Neural cell (in vitro differentiated cells): ENCODE measurements around the gene PLXNC1. TPM values are rescaled to one million over a fixed set of nuclear protein-coding genes. Genes with fewer than 3 reads are reported as not detected.
A peak's percentile ranks its signal among the peaks of the same experiment; 100 is the strongest.

ENCODE experiments used
- H2AFZ ChIP-seq: fragments of 200-600, 300-800 bp; sonication (generic), shearing (Covaris generic); 2 replicates; pipeline ENCODE4 v1.6.0; 2014; ENCODE audit warnings: low read depth, mild to moderate bottlenecking, antibody characterized with exemption, low read length, moderate library complexity
- H3F3A ChIP-seq: fragments of 200-600 bp; shearing (Covaris generic); 2 replicates; pipeline ENCODE4 v1.6.1; 2016; ENCODE audit warnings: mild to moderate bottlenecking, moderate library complexity, mixed read lengths, antibody characterized with exemption, low read length; ENCODE audit not compliant: insufficient read depth, poor library complexity, severe bottlenecking
- H3K27ac ChIP-seq: fragments of 200-600, 300-800 bp; sonication (generic), shearing (Covaris generic); 2 replicates; pipeline ENCODE4 v1.5.1; 2014; ENCODE audit warnings: mild to moderate bottlenecking, low read length, moderate library complexity
- H3K27me3 ChIP-seq: fragments of 300-800, 200-600 bp; sonication (generic), shearing (Covaris generic); 2 replicates; pipeline ENCODE4 v1.6.0; 2014; ENCODE audit warnings: mild to moderate bottlenecking, low read depth, low read length, moderate library complexity; ENCODE audit not compliant: insufficient read depth
- H3K36me3 ChIP-seq: fragments of 300-800, 200-600 bp; sonication (generic), shearing (Covaris generic); 2 replicates; pipeline ENCODE4 v1.5.1; 2014; ENCODE audit warnings: mild to moderate bottlenecking, antibody characterized with exemption, low read length, moderate library complexity; ENCODE audit not compliant: insufficient read depth
- H3K4me2 ChIP-seq: fragments of 300-800, 200-600 bp; sonication (generic), shearing (Covaris generic); 2 replicates; pipeline ENCODE4 v1.6.0; 2014; ENCODE audit warnings: mild to moderate bottlenecking, low read length
- H3K4me3 ChIP-seq: fragments of 300-800, 200-600 bp; sonication (generic), shearing (Covaris generic); 2 replicates; pipeline ENCODE4 v1.5.1; 2014; ENCODE audit warnings: mild to moderate bottlenecking, low read length, moderate library complexity
- H3K79me2 ChIP-seq: fragments of 200-600 bp; shearing (Covaris generic); replicated peaks from 2 replicates; pipeline ENCODE4 v1.6.0; 2014; ENCODE audit warnings: mild to moderate bottlenecking, low read length, moderate library complexity; ENCODE audit not compliant: insufficient read depth
- H3K9ac ChIP-seq: fragments of 300-800, 200-600 bp; sonication (generic), shearing (Covaris generic); 2 replicates; pipeline ENCODE4 v1.6.1; 2016; ENCODE audit warnings: mild to moderate bottlenecking, low read length, mixed read lengths
- H3K9me2 ChIP-seq: fragments of 200-600 bp; shearing (Covaris generic); 2 replicates; pipeline ENCODE4 v1.6.1; 2016; ENCODE audit warnings: mild to moderate bottlenecking, low read length, mixed read lengths; ENCODE audit not compliant: insufficient read depth
- H3K9me3 ChIP-seq: fragments of 200-600, 300-800 bp; sonication (generic), shearing (Covaris generic); 2 replicates; pipeline ENCODE4 v1.6.1; 2016; ENCODE audit warnings: mild to moderate bottlenecking, mixed run types, low read length, moderate library complexity, mixed read lengths
- H4K20me1 ChIP-seq: fragments of 200-600 bp; shearing (Covaris generic); 2 replicates; pipeline ENCODE4 v1.6.1; 2016; ENCODE audit warnings: mild to moderate bottlenecking, mixed run types; ENCODE audit not compliant: insufficient read depth
- EP300 ChIP-seq: fragments of 450-650 bp; conservative IDR thresholded peaks from 2 replicates; pipeline ENCODE4 v1.6.1; 2014; ENCODE audit warnings: antibody characterized with exemption, mild to moderate bottlenecking, moderate library complexity; ENCODE audit not compliant: poor library complexity, severe bottlenecking
- EZH2 ChIP-seq: fragments of 200-600, 300-800 bp; shearing (Covaris generic), sonication (generic); IDR thresholded peaks from 2 replicates; pipeline ENCODE4 v1.6.1; 2014; ENCODE audit warnings: antibody characterized with exemption, low read length, borderline replicate concordance, mild to moderate bottlenecking; ENCODE audit not compliant: insufficient read depth, poor library complexity, severe bottlenecking
- MXI1 ChIP-seq: fragments of 450-650 bp; conservative IDR thresholded peaks from 2 replicates; pipeline ENCODE4 v1.6.1; 2014; ENCODE audit warnings: antibody characterized with exemption, mild to moderate bottlenecking; ENCODE audit not compliant: poor library complexity, severe bottlenecking
- POLR2AphosphoS5 ChIP-seq: IDR thresholded peaks from 2 replicates; pipeline ENCODE4 v1.6.1; 2012
- RAD21 ChIP-seq: fragments of 450-650 bp; conservative IDR thresholded peaks from 2 replicates; pipeline ENCODE4 v1.6.1; 2014; ENCODE audit warnings: antibody characterized with exemption, mild to moderate bottlenecking, moderate library complexity
- SMC3 ChIP-seq: fragments of 450-650 bp; conservative IDR thresholded peaks from 2 replicates; pipeline ENCODE4 v1.6.1; 2014; ENCODE audit warnings: antibody characterized with exemption, mild to moderate bottlenecking, moderate library complexity; ENCODE audit not compliant: poor library complexity
- TAF1 ChIP-seq: IDR thresholded peaks from 2 replicates; pipeline ENCODE4 v1.6.1; 2012; ENCODE audit warnings: low read depth
- polyA plus RNA-seq: library from polyadenylated mRNA; depleted of rRNA; stranded (reverse); fragments of >200 nt; gene quantifications from 2 replicates; pipeline ENCODE4 v1.2.3, GENCODE V29; 2014
- TF ChIP-seq, protein P1 (sequence below): fragments of 450-650 bp; IDR thresholded peaks from 2 replicates; pipeline ENCODE4 v1.5.1; 2014; ENCODE audit warnings: antibody characterized with exemption, mild to moderate bottlenecking, moderate library complexity; ENCODE audit not compliant: poor library complexity, severe bottlenecking
- TF ChIP-seq, protein P2 (sequence below): IDR thresholded peaks from 2 replicates; pipeline ENCODE4 v1.6.1; 2012; ENCODE audit warnings: borderline replicate concordance

PLXNC1 gene
- polyA plus RNA-seq, 1 donor from 2014 or later: 76.3 TPM

- no peak overlapping the region for H3K4me3 ChIP-seq
- peaks cover 4% of the 10 kb centered on the region for H3K79me2 ChIP-seq
- H3K4me2 ChIP-seq: no peak overlapping the region
- no peak overlapping the region for H3K9ac ChIP-seq
- H3F3A ChIP-seq: peaks cover 2% of the 10 kb centered on the region
- no peaks in the 10 kb centered on the region for H3K9me3 ChIP-seq
- H3K27me3 ChIP-seq: no peaks in the 10 kb centered on the region
- no peaks in the 10 kb centered on the region for H3K36me3 ChIP-seq
- no peaks in the 10 kb centered on the region for H3K9me2 ChIP-seq
- no peak overlapping the region for H2AFZ ChIP-seq
- no peak for TF ChIP-seq SMC3
- no peak for TF ChIP-seq TAF1
- no peak for TF ChIP-seq EZH2
- TF ChIP-seq, protein P1, sequence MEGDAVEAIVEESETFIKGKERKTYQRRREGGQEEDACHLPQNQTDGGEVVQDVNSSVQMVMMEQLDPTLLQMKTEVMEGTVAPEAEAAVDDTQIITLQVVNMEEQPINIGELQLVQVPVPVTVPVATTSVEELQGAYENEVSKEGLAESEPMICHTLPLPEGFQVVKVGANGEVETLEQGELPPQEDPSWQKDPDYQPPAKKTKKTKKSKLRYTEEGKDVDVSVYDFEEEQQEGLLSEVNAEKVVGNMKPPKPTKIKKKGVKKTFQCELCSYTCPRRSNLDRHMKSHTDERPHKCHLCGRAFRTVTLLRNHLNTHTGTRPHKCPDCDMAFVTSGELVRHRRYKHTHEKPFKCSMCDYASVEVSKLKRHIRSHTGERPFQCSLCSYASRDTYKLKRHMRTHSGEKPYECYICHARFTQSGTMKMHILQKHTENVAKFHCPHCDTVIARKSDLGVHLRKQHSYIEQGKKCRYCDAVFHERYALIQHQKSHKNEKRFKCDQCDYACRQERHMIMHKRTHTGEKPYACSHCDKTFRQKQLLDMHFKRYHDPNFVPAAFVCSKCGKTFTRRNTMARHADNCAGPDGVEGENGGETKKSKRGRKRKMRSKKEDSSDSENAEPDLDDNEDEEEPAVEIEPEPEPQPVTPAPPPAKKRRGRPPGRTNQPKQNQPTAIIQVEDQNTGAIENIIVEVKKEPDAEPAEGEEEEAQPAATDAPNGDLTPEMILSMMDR: no peak
- no peak for TF ChIP-seq RAD21
- TF ChIP-seq POLR2AphosphoS5: no peak
- no peaks in the 10 kb centered on the region for H4K20me1 ChIP-seq
- H3K27ac ChIP-seq: no peak overlapping the region
These were observed 4.4 kb upstream of the PLXNC1 start for GRCh38 chr12:94143951-94144350.

GRCh38 chr12:94144781-94145180, 3.6 kb upstream of the PLXNC1 start:
- Histone ChIP-seq H3K27ac (peak overlapping the region; percentile 28), H3K9me3 (no peaks in the 10 kb centered on the region), H3K27me3 (no peaks in the 10 kb centered on the region), H3K36me3 (no peaks in the 10 kb centered on the region), H3K4me2 (no peak overlapping the region), H4K20me1 (no peaks in the 10 kb centered on the region), H3K9ac (peak overlapping the region; percentile 2), H2AFZ (no peak overlapping the region), H3K4me3 (no peak overlapping the region), H3K9me2 (no peaks in the 10 kb centered on the region), H3K79me2 (peaks cover 4% of the 10 kb centered on the region), H3F3A (peaks cover 2% of the 10 kb centered on the region)
- TF ChIP-seq, protein P1: no peak

DNA sequence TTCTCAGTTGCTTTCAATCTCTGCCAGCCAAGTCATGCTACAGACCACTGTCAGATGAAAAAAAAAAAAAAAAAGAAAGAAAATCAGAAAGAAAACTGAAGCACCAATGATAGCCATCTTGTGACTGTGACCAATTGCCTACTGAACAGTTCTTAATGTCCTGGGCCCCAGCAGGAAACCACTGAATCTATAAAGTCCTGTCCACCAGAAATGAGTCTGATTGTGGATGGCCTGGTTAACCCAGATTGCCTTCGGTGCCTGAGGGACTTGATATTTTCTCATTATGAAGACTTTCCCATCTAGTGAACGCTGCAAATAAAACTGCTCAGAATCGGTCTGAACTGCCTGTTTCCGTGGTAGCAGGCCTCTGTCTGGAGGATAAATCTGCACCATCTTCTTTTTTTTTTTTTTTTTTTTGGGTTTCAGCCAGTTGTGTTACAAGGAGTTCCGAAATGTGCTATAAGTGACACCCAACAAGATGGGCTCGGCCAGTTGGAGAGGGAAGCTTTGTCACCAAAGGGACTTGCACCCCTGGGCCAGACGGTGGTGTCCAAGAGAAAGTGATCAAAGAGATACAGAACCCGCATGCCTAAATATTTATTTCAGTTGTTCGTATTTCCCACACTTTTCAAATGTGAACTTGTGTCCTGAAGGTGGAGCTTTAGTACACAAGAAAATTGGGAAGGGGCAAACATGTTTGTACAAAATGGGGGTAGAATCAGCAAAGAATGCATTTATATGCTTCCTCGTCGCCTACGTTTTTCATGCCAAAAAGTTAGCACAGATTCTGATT, 3.0 kb upstream of the PLXNC1 start:
- peak overlapping the region; percentile 2 for H3K9ac ChIP-seq
- H3K27ac ChIP-seq: peak overlapping the region; percentile 28
- H3K4me2 ChIP-seq: no peak overlapping the region
- peaks cover 2% of the 10 kb centered on the region for H3F3A ChIP-seq
- TF ChIP-seq SMC3: peak; percentile 47
- no peak for TF ChIP-seq EP300
- peak; percentile 17 for TF ChIP-seq POLR2AphosphoS5
- peak; percentile 46 for TF ChIP-seq MXI1
- TF ChIP-seq, protein P1: peak; percentile 57
- TF ChIP-seq RAD21: peak; percentile 59
- TF ChIP-seq, protein P2, sequence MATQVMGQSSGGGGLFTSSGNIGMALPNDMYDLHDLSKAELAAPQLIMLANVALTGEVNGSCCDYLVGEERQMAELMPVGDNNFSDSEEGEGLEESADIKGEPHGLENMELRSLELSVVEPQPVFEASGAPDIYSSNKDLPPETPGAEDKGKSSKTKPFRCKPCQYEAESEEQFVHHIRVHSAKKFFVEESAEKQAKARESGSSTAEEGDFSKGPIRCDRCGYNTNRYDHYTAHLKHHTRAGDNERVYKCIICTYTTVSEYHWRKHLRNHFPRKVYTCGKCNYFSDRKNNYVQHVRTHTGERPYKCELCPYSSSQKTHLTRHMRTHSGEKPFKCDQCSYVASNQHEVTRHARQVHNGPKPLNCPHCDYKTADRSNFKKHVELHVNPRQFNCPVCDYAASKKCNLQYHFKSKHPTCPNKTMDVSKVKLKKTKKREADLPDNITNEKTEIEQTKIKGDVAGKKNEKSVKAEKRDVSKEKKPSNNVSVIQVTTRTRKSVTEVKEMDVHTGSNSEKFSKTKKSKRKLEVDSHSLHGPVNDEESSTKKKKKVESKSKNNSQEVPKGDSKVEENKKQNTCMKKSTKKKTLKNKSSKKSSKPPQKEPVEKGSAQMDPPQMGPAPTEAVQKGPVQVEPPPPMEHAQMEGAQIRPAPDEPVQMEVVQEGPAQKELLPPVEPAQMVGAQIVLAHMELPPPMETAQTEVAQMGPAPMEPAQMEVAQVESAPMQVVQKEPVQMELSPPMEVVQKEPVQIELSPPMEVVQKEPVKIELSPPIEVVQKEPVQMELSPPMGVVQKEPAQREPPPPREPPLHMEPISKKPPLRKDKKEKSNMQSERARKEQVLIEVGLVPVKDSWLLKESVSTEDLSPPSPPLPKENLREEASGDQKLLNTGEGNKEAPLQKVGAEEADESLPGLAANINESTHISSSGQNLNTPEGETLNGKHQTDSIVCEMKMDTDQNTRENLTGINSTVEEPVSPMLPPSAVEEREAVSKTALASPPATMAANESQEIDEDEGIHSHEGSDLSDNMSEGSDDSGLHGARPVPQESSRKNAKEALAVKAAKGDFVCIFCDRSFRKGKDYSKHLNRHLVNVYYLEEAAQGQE: no peak
- no peak for TF ChIP-seq EZH2
- H3K4me3 ChIP-seq: no peak overlapping the region
- no peaks in the 10 kb centered on the region for H3K9me3 ChIP-seq
- peaks cover 8% of the 10 kb centered on the region for H3K79me2 ChIP-seq
- no peaks in the 10 kb centered on the region for H3K9me2 ChIP-seq
- no peaks in the 10 kb centered on the region for H3K27me3 ChIP-seq
- no peak overlapping the region for H2AFZ ChIP-seq
- no peaks in the 10 kb centered on the region for H3K36me3 ChIP-seq
- no peaks in the 10 kb centered on the region for H4K20me1 ChIP-seq
